Measurements from ENCODE around the gene SLC37A1. TPM values are rescaled to one million over a fixed set of nuclear protein-coding genes. Genes with fewer than 3 reads are reported as not detected.

Gene SLC37A1
- total RNA-seq, 2 donors from 2014 or later = 2.0 to 5.0 TPM

- Histone ChIP-seq H3K27me3 (no peaks in the 10 kb centered on the region), H3K36me3 (no peaks in the 10 kb centered on the region), H3K4me3 (no peak overlapping the region), H3K27ac (no peak overlapping the region), H3K4me1 (no peaks in the 10 kb centered on the region), H3K9me3 (no peaks in the 10 kb centered on the region)
- no peak for TF ChIP-seq CTCF (IDR thresholded peaks at IDR 0.05)
- no peak for DNase-seq (ENCODE audit: low spot score)
Observed at GRCh38 chr21:42568376-42568775, 54.7 kb downstream of the SLC37A1 start.

- no peak for TF ChIP-seq CTCF (IDR thresholded peaks at IDR 0.05)
- H3K36me3 ChIP-seq = no peaks in the 10 kb centered on the region
- no peak overlapping the region for H3K4me3 ChIP-seq
- H3K27ac ChIP-seq = no peak overlapping the region
- DNase-seq (ENCODE audit: low spot score) = no peak
- H3K27me3 ChIP-seq = no peaks in the 10 kb centered on the region
- no peaks in the 10 kb centered on the region for H3K9me3 ChIP-seq
- no peaks in the 10 kb centered on the region for H3K4me1 ChIP-seq
Observed at GRCh38 chr21:42568866-42569731, 55.4 kb downstream of the SLC37A1 start.

DNA sequence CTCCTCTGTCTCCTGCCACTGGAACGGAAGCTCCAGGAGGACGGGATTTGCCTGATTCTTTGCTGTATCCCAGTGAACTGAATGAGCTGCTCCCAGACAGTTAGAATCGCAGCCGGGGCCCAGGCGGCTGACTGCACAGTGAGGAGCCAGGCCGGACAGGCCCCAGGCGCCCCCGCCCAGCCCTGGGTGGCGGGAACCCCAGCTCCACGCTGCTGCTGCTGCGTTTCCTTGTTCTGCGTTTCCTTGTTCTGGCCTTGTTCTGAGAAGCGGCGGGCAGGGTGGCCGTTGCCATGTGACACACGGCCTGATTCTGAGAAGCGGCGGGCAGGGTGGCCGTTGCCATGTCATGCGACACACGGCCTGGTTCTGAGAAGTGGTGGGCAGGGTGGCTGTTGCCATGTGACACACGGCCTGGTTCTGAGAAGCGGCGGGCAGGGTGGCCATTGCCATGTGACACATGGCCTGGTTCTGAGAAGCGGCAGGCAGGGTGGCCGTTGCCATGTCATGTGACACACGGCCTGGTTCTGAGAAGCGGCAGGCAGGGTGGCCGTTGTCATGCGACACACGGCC lies 56.2 kb downstream of the SLC37A1 start:
- Histone ChIP-seq H3K27me3 (no peaks in the 10 kb centered on the region), H3K27ac (no peak overlapping the region), H3K4me3 (no peak overlapping the region), H3K9me3 (no peaks in the 10 kb centered on the region), H3K4me1 (no peaks in the 10 kb centered on the region), H3K36me3 (no peaks in the 10 kb centered on the region)
- no peak for TF ChIP-seq CTCF (IDR thresholded peaks at IDR 0.05)
- DNase-seq (ENCODE audit: low spot score) = no peak

DNA sequence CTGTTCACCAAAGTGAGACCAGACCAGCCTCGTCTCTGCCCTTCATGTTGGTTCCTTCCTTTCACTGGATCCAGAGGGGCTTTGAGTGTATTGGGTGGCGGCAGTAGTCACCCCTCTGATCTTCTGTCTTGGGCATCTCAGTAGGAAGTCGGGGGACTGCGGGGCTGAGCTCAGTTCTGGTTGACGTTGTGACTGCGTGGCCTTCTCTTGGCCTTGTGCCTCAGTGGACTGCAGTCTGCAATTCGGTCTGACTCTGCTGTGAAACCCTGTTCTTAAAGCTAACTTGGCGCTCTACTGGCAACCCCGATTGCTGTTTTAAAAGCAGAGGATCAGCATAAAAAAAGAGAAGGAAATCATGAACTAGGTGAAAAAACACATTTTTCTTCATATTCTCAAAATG lies 56.7 kb downstream of the SLC37A1 start:
- no peaks in the 10 kb centered on the region for H3K36me3 ChIP-seq
- no peak overlapping the region for H3K4me3 ChIP-seq
- no peak overlapping the region for H3K27ac ChIP-seq
- no peaks in the 10 kb centered on the region for H3K27me3 ChIP-seq
- H3K4me1 ChIP-seq = no peaks in the 10 kb centered on the region
- H3K9me3 ChIP-seq = no peaks in the 10 kb centered on the region
- no peak for TF ChIP-seq CTCF (IDR thresholded peaks at IDR 0.05)
- no peak for DNase-seq (ENCODE audit: low spot score)

DNA sequence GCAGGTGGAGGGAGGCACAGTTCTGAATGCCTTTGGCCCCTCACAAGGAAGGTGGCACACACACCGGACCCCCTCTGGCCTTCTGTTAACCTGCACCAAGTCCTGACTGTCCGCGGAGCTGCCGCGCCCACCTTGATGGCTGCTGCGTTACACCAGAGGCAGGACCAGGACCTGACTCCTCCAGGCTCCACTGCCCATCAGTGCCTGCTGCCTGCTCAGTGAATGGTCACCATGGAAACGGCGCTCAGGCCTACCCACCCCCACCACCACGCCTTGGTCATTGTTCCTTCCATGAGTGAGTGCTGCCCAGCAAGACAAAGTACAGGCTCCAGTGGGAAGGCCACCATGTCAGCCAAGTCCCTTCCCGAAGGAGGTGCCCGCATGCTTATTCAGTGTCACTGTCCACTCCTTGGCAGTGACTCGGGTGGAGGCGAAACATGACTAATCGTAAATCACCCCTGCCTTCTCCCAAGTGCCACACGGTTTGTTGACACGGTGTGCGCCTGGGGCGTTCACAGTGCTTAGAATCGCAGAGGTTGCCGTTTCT lies 57.3 kb downstream of the SLC37A1 start:
- no peak for DNase-seq (ENCODE audit: low spot score)
- H3K9me3 ChIP-seq = peaks cover 0 to 3% of the 10 kb centered on the region in 2 donors
- H3K27me3 ChIP-seq = no peaks in the 10 kb centered on the region
- no peaks in the 10 kb centered on the region for H3K36me3 ChIP-seq
- no peak overlapping the region for H3K27ac ChIP-seq
- TF ChIP-seq CTCF (IDR thresholded peaks at IDR 0.05) = no peak
- H3K4me3 ChIP-seq = no peak overlapping the region
- no peaks in the 10 kb centered on the region for H3K4me1 ChIP-seq

All from right atrium auricular region (tissue), 2 donors.